PFSK-1 (cell line): ENCODE measurements around the gene KIF1B.

Experiments
- FOXP2 ChIP-seq: optimal IDR thresholded peaks from 2 replicates; pipeline ENCODE3; 2011; ENCODE audit warnings: borderline replicate concordance, control low read depth, inconsistent platforms; ENCODE audit not compliant: insufficient read depth; ENCODE audit errors: extremely low read length, extremely low read depth
- POLR2AphosphoS5 ChIP-seq: IDR thresholded peaks from 2 replicates; pipeline ENCODE4 v1.6.1; 2012; ENCODE audit warnings: low read depth, mild to moderate bottlenecking, control low read depth, low read length, moderate library complexity
- SIN3A ChIP-seq: IDR thresholded peaks from 2 replicates; pipeline ENCODE4 v1.6.1; 2012; ENCODE audit warnings: mild to moderate bottlenecking, low read length, moderate library complexity, borderline replicate concordance; ENCODE audit not compliant: insufficient read depth
- TAF1 ChIP-seq: IDR thresholded peaks from 2 replicates; pipeline ENCODE4 v1.6.1; 2012; ENCODE audit warnings: low read length, control low read depth, borderline replicate concordance; ENCODE audit not compliant: insufficient read depth
- TF ChIP-seq, protein P1 (sequence below), 2 experiments: IDR thresholded peaks; 2 replicates each; pipeline versions ENCODE4 v1.6.1 to v1.8.0; 2011 to 2012; ENCODE audit warnings: low read depth in 2 of 2, low read length in 2 of 2, control low read depth in 1 of 2, inconsistent platforms in 1 of 2, mild to moderate bottlenecking in 1 of 2, moderate library complexity in 1 of 2; ENCODE audit not compliant: insufficient read depth in 1 of 2

- no peak for TF ChIP-seq SIN3A
- TF ChIP-seq POLR2AphosphoS5 = no peak
- TF ChIP-seq, protein P1, sequence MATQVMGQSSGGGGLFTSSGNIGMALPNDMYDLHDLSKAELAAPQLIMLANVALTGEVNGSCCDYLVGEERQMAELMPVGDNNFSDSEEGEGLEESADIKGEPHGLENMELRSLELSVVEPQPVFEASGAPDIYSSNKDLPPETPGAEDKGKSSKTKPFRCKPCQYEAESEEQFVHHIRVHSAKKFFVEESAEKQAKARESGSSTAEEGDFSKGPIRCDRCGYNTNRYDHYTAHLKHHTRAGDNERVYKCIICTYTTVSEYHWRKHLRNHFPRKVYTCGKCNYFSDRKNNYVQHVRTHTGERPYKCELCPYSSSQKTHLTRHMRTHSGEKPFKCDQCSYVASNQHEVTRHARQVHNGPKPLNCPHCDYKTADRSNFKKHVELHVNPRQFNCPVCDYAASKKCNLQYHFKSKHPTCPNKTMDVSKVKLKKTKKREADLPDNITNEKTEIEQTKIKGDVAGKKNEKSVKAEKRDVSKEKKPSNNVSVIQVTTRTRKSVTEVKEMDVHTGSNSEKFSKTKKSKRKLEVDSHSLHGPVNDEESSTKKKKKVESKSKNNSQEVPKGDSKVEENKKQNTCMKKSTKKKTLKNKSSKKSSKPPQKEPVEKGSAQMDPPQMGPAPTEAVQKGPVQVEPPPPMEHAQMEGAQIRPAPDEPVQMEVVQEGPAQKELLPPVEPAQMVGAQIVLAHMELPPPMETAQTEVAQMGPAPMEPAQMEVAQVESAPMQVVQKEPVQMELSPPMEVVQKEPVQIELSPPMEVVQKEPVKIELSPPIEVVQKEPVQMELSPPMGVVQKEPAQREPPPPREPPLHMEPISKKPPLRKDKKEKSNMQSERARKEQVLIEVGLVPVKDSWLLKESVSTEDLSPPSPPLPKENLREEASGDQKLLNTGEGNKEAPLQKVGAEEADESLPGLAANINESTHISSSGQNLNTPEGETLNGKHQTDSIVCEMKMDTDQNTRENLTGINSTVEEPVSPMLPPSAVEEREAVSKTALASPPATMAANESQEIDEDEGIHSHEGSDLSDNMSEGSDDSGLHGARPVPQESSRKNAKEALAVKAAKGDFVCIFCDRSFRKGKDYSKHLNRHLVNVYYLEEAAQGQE (IDR thresholded peaks at IDR 0.05; ENCODE audit: insufficient read depth in 1 of 2, low read depth in 2 of 2, low read length in 2 of 2) = no peak
- no peak for TF ChIP-seq TAF1
- TF ChIP-seq FOXP2 = no peak
These were observed 211.3 kb downstream of the KIF1B start for GRCh38 chr1:10421637-10422036.
